ENCODE measurements around the gene MICALL1.

GRCh38 chr22:37973271-37974170 is 67.4 kb downstream of the MICALL1 start:
- TF ChIP-seq POLR2A (IDR thresholded peaks at IDR 0.05) (no peak), CTCF (IDR thresholded peaks at IDR 0.05) (no peak), POLR2AphosphoS5 (IDR thresholded peaks at IDR 0.05) (no peak), EP300 (IDR thresholded peaks at IDR 0.05) (no peak)
